Measurements from ENCODE around the gene BBS7.

- TF ChIP-seq POLR2AphosphoS5 (IDR thresholded peaks at IDR 0.05; ENCODE audit: low read depth, low read length) (0 out of 2 replicates have a peak, but pooled peaks have one; percentile 22), POLR2A (IDR thresholded peaks at IDR 0.05; ENCODE audit: low read depth, low read length) (0 out of 2 replicates have a peak, but pooled peaks have one; percentile 39), TAF1 (IDR thresholded peaks at IDR 0.05; ENCODE audit: low read depth, low read length) (no peak), SPI1 (IDR thresholded peaks at IDR 0.05; ENCODE audit: low read depth, low read length) (no peak)
Measured at GRCh38 chr4:121869841-121870822, at the start of gene BBS7.
